GM18507 (cell line): ENCODE data around the gene ST6GALNAC3.
"Not testable (repeated sequence)": the region's sequence is repeated elsewhere in the genome, so short reads cannot be mapped to it uniquely, and the experiment has no call there.

Source experiments
- DNase-seq: peaks from one replicate; pipeline ENCODE4 v3.0.0; 2011; ENCODE audit warnings: low read depth; ENCODE audit not compliant: insufficient read length; ENCODE audit errors: extremely low spot score
- FAIRE-seq: peaks from 2 replicates; lab custom pipeline; 2011; peaks lifted over from hg19 to GRCh38; lab: Jason Lieb, UNC

ST6GALNAC3 gene

GRCh38 chr1:76293831-76294230 is 219.3 kb downstream of the ST6GALNAC3 start:
- DNase-seq (no peak), FAIRE-seq (no peak)

- peak; percentile 12 for DNase-seq
Observed at GRCh38 chr1:76294482-76295194, 220.1 kb downstream of the ST6GALNAC3 start.

DNA sequence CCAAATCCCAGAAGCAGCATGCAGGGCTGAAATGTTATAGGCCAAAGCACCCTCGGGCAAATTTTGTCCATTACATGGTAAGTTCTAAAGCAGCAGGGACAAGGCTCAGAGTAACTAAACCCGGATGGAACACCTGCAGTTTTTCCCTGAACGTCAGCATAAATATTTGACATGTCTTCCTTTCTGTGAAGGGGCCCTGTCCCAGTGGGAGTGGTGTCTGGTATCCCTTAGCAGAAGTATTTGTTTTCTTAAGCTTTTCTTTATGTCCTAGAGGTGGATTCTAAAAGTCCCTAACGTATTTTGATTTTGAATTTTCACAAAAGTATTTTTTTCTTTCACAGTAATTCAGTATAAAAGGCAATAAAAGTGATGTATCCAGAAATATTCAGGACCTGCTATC is 223.9 kb downstream of the ST6GALNAC3 start:
- FAIRE-seq (no peak), DNase-seq (no peak)

More at GRCh38 chr1:76294482-76295194, 220.1 kb downstream of the ST6GALNAC3 start:
- FAIRE-seq, result peak; percentile 94

- FAIRE-seq (no peak), DNase-seq (no peak)
Observed at GRCh38 chr1:76299036-76299435, 224.5 kb downstream of the ST6GALNAC3 start.

- FAIRE-seq (no peak), DNase-seq (no peak)
Observed at GRCh38 chr1:76300556-76300955, 226.0 kb downstream of the ST6GALNAC3 start.

- DNase-seq (no peak), FAIRE-seq (no peak)
Observed at GRCh38 chr1:76302711-76303339, 228.3 kb downstream of the ST6GALNAC3 start.

DNA sequence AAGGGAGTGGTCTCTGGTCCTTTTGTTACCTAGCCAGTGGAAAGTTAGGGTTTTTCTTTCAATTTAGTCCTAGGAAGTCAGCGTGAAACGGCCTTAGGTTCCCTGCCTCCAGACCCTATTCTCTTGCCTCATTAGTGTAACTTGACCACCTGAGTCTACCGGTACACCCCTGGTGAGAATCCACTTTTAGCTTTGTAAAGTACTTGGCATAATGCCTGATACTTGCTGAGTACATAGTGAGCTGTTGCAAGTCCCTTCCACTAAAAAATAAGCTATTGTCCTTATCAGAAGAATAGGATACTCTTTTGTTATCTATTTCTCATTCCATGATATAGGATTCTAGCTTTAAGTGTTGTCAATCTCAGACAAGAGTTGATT is 228.8 kb downstream of the ST6GALNAC3 start:
- no peak for FAIRE-seq
- DNase-seq, result no peak

DNA sequence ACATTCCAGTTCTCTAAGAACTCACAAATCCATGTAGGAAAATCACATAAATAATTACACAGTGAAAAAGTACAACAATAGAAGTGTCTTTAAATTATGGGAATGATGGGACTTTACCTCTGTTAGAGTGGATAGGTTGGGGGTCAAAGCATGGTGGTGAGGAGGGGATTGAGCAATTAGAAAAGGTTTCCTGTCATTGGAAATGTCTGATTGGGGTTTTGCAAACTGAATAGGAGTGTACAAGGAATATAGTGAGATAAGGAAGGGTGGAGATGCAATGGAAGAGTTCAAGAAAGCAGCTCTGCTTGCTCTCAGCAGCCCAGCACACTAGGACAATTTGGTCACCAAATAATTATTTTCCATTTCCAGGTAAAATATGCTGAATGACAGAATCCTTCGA is 238.8 kb downstream of the ST6GALNAC3 start:
- FAIRE-seq, result no peak
- DNase-seq, result no peak

GRCh38 chr1:76314730-76315129 is 240.2 kb downstream of the ST6GALNAC3 start:
- DNase-seq, result no peak

DNA sequence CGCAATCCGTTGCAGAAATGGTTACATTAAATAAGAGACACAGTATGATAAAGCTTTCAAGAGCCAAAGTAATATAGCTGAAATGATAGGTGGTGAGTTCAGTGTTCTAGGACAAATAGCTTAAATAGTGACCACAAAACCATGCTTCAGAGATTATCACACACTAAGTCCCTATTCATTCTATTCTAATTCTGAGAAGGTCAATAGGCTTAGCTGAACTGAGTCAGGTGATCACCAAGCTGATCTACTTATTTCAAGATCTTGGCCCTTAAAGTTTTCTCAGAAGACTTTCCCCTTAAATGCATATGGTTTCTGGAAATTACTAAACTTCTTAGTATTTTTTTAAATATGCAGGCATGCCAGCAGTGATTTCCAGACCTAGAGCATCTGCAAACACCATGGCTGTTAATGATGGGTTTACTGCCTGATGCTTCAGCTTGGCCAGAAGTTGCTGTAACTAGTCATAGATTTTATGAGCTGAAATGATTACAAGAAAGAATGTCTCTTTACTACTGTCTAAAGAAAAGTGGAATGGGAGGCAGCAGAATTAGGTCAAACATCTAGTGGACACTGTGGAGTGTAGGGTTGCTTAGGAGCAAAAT is 242.9 kb downstream of the ST6GALNAC3 start:
- DNase-seq, result no peak
- FAIRE-seq, result no peak

More at GRCh38 chr1:76314730-76315129, 240.2 kb downstream of the ST6GALNAC3 start:
- FAIRE-seq, result no peak

- FAIRE-seq, result peak; percentile 71
Observed at GRCh38 chr1:76330991-76331603, 256.6 kb downstream of the ST6GALNAC3 start.

GRCh38 chr1:76335882-76336281 is 261.3 kb downstream of the ST6GALNAC3 start:
- FAIRE-seq (no peak), DNase-seq (no peak)

More at GRCh38 chr1:76330991-76331603, 256.6 kb downstream of the ST6GALNAC3 start:
- DNase-seq, result peak; percentile 15

DNA sequence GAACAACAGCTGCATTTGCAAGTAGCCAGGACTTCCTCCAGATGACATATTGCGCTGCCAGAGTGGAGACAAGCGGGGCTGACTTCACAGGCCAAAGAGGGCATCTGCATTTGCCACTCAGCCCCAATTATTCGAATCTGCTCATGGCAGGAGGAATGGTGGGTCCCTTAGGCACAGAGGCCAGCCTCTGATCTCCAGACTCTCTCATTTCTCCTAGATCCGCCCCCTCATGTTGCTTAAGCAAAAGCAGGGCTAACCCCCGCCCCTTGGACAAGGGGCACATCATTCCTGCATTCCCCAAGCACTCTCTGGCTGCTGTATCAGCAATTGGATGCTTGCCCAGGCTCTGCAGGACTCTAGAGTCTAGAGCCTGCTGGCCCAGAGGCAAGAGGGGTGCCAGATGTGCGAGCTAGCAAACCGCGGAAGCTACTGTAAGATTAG is 262.4 kb downstream of the ST6GALNAC3 start:
- no peak for FAIRE-seq
- no peak for DNase-seq

DNA sequence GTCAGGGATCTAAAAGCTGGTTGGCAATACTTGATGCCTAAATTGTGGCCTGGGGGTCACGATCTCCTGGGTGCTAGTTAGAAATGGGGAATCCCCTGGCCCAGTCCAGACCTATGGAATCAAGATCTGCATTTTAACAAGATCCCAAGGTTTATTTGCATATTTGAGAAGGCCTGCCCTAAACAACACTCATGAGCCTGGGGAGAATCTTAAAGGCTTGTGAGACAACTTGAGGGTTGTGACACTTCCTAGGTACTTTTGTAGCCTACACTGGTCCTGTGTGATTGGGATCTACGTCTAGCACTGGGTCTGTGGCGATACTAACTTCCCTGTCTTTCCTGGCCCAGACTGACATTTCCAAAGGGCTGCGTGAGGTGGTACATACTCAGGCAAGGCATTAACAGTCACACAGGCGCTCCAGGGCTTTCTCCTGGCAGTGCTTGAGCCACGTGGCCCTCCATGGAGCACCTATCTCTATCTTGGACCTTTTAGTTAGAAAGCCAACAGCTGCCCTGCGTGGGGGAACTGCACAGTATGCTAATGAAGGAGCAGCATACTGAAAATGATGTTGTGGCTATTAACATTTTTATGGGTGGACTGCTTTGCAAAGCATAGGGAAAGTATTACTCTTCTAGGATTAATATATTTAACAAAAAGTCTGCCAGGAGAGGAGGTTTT is 263.1 kb downstream of the ST6GALNAC3 start:
- FAIRE-seq (no peak), DNase-seq (no peak)

DNA sequence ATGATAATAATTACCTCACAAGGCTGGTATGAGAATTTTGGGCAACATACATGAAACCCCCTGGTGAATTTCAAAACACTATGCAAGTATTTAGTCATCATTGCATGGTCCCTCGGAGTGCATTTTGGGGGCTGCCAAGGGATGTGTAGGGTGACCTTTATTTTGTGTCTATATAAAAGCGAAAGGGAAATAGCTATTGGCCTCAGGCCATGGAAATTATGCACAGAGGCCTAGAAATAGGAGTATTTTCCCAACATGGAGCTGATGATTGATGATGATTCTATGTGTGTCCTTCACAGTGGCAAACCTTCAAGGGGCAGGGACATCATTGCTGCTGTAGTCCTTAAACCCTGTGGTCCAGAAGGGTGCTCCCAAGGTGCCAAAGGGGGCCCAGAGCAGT is 265.5 kb downstream of the ST6GALNAC3 start:
- FAIRE-seq (no peak), DNase-seq (no peak)

DNA sequence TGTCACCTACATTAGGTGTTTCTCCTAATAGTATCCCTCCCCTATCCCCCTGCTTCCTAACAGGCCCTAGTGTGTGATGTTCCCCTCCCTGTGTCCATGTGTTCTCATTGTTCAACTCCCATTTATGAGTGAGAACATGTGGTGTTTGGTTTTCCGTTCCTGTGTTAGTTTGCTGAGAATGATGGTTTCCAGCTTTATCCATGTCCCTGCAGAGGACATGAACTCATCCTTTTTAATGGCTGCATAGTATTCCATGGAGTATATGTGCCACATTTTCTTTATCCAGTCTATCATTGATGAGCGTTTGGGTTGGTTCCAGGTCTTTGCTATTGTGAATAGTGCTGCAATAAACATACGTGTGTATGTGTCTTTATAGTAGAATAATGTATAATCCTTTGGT is 267.3 kb downstream of the ST6GALNAC3 start:
- FAIRE-seq, DNase-seq: not testable (repeated sequence)

- no peak for FAIRE-seq
- no peak for DNase-seq
Observed at GRCh38 chr1:76343356-76343755, 268.8 kb downstream of the ST6GALNAC3 start.

- no peak for FAIRE-seq
Observed at GRCh38 chr1:76351655-76352054, 277.1 kb downstream of the ST6GALNAC3 start.

DNA sequence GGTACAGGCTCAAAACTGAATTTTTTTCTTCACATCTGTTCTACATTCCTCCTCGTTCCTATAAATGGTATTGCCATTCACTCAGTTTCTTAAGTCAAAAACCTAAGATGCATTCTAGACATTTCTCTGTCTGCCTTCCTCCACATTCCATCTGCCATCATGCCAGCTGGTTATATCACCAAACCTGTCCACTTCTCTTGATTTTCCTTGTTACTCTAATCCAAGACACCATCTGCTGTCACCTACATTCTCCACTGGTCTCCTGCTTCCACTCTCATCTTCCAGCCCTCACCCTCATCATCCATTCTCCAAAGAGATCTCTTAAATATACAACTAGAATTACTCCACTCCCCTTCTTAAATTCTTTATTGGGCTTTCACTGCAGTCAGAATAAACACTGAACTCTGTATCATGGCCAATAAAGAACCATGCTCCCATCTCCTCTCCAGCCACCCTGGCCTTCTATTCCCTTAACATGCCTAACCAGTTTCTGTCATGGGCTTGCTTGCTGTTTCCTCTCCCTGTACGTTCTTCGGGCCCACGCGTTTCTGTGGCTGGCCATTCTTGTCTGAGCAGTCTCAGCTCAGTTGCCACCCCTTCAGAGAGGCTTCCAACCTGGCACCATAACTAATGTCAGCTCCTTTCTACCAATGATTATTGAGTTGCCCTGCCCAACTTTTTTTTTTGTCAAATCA is 278.3 kb downstream of the ST6GALNAC3 start:
- FAIRE-seq, result no peak
- DNase-seq, result no peak

More at GRCh38 chr1:76351655-76352054, 277.1 kb downstream of the ST6GALNAC3 start:
- no peak for DNase-seq
